H9 (cell line): ENCODE results near the gene PSMA2. TPM values are rescaled to one million over a fixed set of nuclear protein-coding genes. Genes with fewer than 3 reads are reported as not detected.

Experiments used
- DNase-seq: peaks from one replicate; pipeline ENCODE4 v3.0.0-alpha.2; 2017
- H2AFZ ChIP-seq: one replicate; pipeline ENCODE4 v1.6.1; 2013; ENCODE audit warnings: mild to moderate bottlenecking, low read length, control low read depth, moderate library complexity
- H2AK5ac ChIP-seq: 2 replicates; pipeline ENCODE4 v1.6.1; 2013; ENCODE audit warnings: low read length, control low read depth, mixed read lengths; ENCODE audit not compliant: insufficient read length
- H2BK120ac ChIP-seq: one replicate; pipeline ENCODE4 v1.6.1; 2013; ENCODE audit warnings: low read depth, mild to moderate bottlenecking, low read length, control low read depth, inconsistent platforms; ENCODE audit not compliant: poor library complexity, severe bottlenecking
- H2BK12ac ChIP-seq: 2 replicates; pipeline ENCODE4 v1.6.1; 2013; ENCODE audit warnings: low read length, control low read depth, mixed read lengths, low read depth; ENCODE audit not compliant: insufficient read length
- H2BK15ac ChIP-seq: 2 replicates; pipeline ENCODE4 v1.6.1; 2013; ENCODE audit warnings: low read depth, low read length, control low read depth
- H2BK20ac ChIP-seq: one replicate; pipeline ENCODE4 v1.6.1; 2013; ENCODE audit warnings: low read depth, mild to moderate bottlenecking, low read length, control low read depth, inconsistent platforms; ENCODE audit not compliant: poor library complexity, severe bottlenecking
- H2BK5ac ChIP-seq: 2 replicates; pipeline ENCODE4 v1.6.1; 2013; ENCODE audit warnings: low read length, control low read depth, mixed read lengths; ENCODE audit not compliant: insufficient read length
- H3K14ac ChIP-seq: 2 replicates; pipeline ENCODE4 v1.6.1; 2013; ENCODE audit warnings: low read length, control low read depth; ENCODE audit not compliant: insufficient read depth
- H3K18ac ChIP-seq: 2 replicates; pipeline ENCODE4 v1.6.1; 2013; ENCODE audit warnings: low read depth, mild to moderate bottlenecking, mixed read lengths, low read length, control low read depth; ENCODE audit not compliant: insufficient read length
- H3K23ac ChIP-seq: 2 replicates; pipeline ENCODE4 v1.6.1; 2013; ENCODE audit warnings: low read length, control low read depth, mixed read lengths, low read depth; ENCODE audit not compliant: insufficient read length
- H3K23me2 ChIP-seq: 2 replicates; pipeline ENCODE4 v1.6.1; 2013; ENCODE audit warnings: low read depth, mild to moderate bottlenecking, mixed read lengths, low read length, control low read depth; ENCODE audit not compliant: insufficient read length, poor library complexity, severe bottlenecking
- H3K27ac ChIP-seq: 2 replicates; pipeline ENCODE4 v1.5.1; 2013; ENCODE audit warnings: low read length, control low read depth, mixed read lengths, low read depth; ENCODE audit not compliant: insufficient read length
- H3K27me3 ChIP-seq: 2 replicates; pipeline ENCODE4 v1.6.1; 2013; ENCODE audit warnings: low read length, control low read depth, inconsistent platforms; ENCODE audit not compliant: insufficient read depth
- H3K4ac ChIP-seq: 2 replicates; pipeline ENCODE4 v1.6.1; 2013; ENCODE audit warnings: low read depth, mild to moderate bottlenecking, control low read depth, inconsistent platforms, low read length, moderate library complexity
- H3K4me1 ChIP-seq: 2 replicates; pipeline ENCODE4 v1.6.1; 2013; ENCODE audit warnings: low read length, control low read depth, inconsistent platforms; ENCODE audit not compliant: insufficient read depth
- H3K4me2 ChIP-seq: 2 replicates; pipeline ENCODE4 v1.6.1; 2013; ENCODE audit warnings: low read length, control low read depth, mixed read lengths; ENCODE audit not compliant: insufficient read length, insufficient read depth
- H3K56ac ChIP-seq: 2 replicates; pipeline ENCODE4 v1.6.1; 2013; ENCODE audit warnings: low read depth, mild to moderate bottlenecking, mixed read lengths, low read length, control low read depth; ENCODE audit not compliant: insufficient read length
- H3K79me1 ChIP-seq: 2 replicates; pipeline ENCODE4 v1.6.1; 2013; ENCODE audit warnings: low read depth, mild to moderate bottlenecking, moderate library complexity, low read length, control low read depth, inconsistent platforms; ENCODE audit not compliant: insufficient read depth, poor library complexity, severe bottlenecking
- H3K79me2 ChIP-seq: 2 replicates; pipeline ENCODE4 v1.6.1; 2013; ENCODE audit warnings: low read length, control low read depth, inconsistent platforms; ENCODE audit not compliant: insufficient read depth
- H3K9ac ChIP-seq: 2 replicates; pipeline ENCODE4 v1.6.1; 2013; ENCODE audit warnings: low read length, control low read depth, mixed read lengths; ENCODE audit not compliant: insufficient read length; ENCODE audit errors: extremely low read depth
- H3K9me3 ChIP-seq: one replicate; pipeline ENCODE4 v1.6.1; 2013; ENCODE audit warnings: low read depth, low read length, inconsistent platforms; ENCODE audit not compliant: control insufficient read depth
- H3T11ph ChIP-seq: one replicate; pipeline ENCODE4 v1.6.1; 2013; ENCODE audit warnings: mild to moderate bottlenecking, low read length, control low read depth, inconsistent platforms
- H4K20me1 ChIP-seq: one replicate; pipeline ENCODE4 v1.6.1; 2013; ENCODE audit not compliant: control insufficient read depth, insufficient read length, insufficient read depth
- H4K5ac ChIP-seq: 2 replicates; pipeline ENCODE4 v1.6.1; 2013; ENCODE audit warnings: low read depth, mild to moderate bottlenecking, mixed read lengths, low read length, control low read depth; ENCODE audit not compliant: insufficient read length
- H4K8ac ChIP-seq: replicated peaks from 2 replicates; pipeline ENCODE4 v1.6.1; 2013; ENCODE audit warnings: low read length, control low read depth, mixed read lengths, low read depth; ENCODE audit not compliant: insufficient read length
- H4K91ac ChIP-seq: 2 replicates; pipeline ENCODE4 v1.6.1; 2013; ENCODE audit warnings: low read depth, mild to moderate bottlenecking, moderate library complexity, mixed read lengths, low read length, control low read depth; ENCODE audit not compliant: insufficient read length
- H3K27ac Mint-ChIP-seq, 3 experiments: 2 replicates in 2 of 3; 3 replicates in 1 of 3; pipeline ENCODE4 v1.8.0; 2020 to 2021; ENCODE audit warnings: mixed read lengths in 3 of 3, mild to moderate bottlenecking in 1 of 3, moderate library complexity in 1 of 3
- H3K27me3 Mint-ChIP-seq: 2 replicates; pipeline ENCODE4 v1.8.0; 2021; ENCODE audit warnings: low read depth, mild to moderate bottlenecking, moderate library complexity, mixed read lengths
- H3K36me3 Mint-ChIP-seq, 3 experiments: 2 replicates in 2 of 3; 3 replicates in 1 of 3; pipeline ENCODE4 v1.8.0; 2020 to 2021; ENCODE audit warnings: low read depth in 3 of 3, mixed read lengths in 3 of 3; ENCODE audit not compliant: insufficient read depth in 1 of 3
- H3K4me1 Mint-ChIP-seq, 2 experiments: 2 replicates each; pipeline ENCODE4 v1.8.0; 2020; ENCODE audit warnings: mixed read lengths in 2 of 2
- H3K4me3 Mint-ChIP-seq, 2 experiments: 2 replicates in 1 of 2; 3 replicates in 1 of 2; pipeline ENCODE4 v1.8.0; 2020 to 2021; ENCODE audit warnings: mild to moderate bottlenecking in 2 of 2, mixed read lengths in 2 of 2, moderate library complexity in 1 of 2
- H3K9me3 Mint-ChIP-seq, 2 experiments: 2 replicates in 1 of 2; 3 replicates in 1 of 2; pipeline ENCODE4 v1.8.0; 2020; ENCODE audit warnings: mild to moderate bottlenecking in 2 of 2, mixed read lengths in 2 of 2, moderate library complexity in 1 of 2
- CTCF ChIP-seq: fragments of 200-600 bp; sonication (generic); conservative IDR thresholded peaks from 3 replicates; pipeline ENCODE4 v1.8.0; 2021; ENCODE audit warnings: antibody characterized with exemption, mild to moderate bottlenecking
- WGBS: extraction: QIAGEN DNeasy Blood & Tissue Kit; methylation state at CpG from one replicate; pipeline ENCODE4 v1.1.7; 2013; ENCODE audit warnings: missing lambda C conversion rate, low lambda C conversion rate, mixed read lengths; ENCODE audit not compliant: insufficient read length; ENCODE audit errors: extremely low coverage; 5-methylcytosine and 5-hydroxymethylcytosine counted together
- total RNA-seq: library from RNA; stranded (reverse); gene quantifications from 2 replicates; pipeline ENCODE4 v1.2.1, GENCODE V29; 2021

PSMA2 gene
- total RNA-seq, 1 experiment from 2014 or later, result 227 TPM

- Histone ChIP-seq H3K79me2 (no peaks in the 10 kb centered on the region), H2AFZ (no peak overlapping the region), H4K20me1 (no peaks in the 10 kb centered on the region), H3K14ac (no peak overlapping the region), H4K8ac (no peak overlapping the region), H3K4ac (no peak overlapping the region), H2BK12ac (no peak overlapping the region), H3K23me2 (no peaks in the 10 kb centered on the region), H2BK20ac (no peak overlapping the region), H3K4me1 (peaks cover 4% of the 10 kb centered on the region; the same call in 1 of the 2 replicates), H3K18ac (no peak overlapping the region), H3K4me2 (no peak overlapping the region), H3K23ac (no peak overlapping the region), H3K56ac (no peak overlapping the region), H2BK120ac (no peak overlapping the region), H3K9me3 (no peaks in the 10 kb centered on the region), H3T11ph (no peak overlapping the region), H4K5ac (no peak overlapping the region), H3K9ac (no peak overlapping the region), H3K27ac (no peak overlapping the region), H4K91ac (no peak overlapping the region), H2BK15ac (no peak overlapping the region), H3K79me1 (no peaks in the 10 kb centered on the region), H3K27me3 (no peaks in the 10 kb centered on the region), H2BK5ac (no peak overlapping the region), H2AK5ac (no peak overlapping the region)
- WGBS, result no CpG with 5 or more reads among the region's 6 CpGs
- Mint-ChIP-seq H3K4me1 (peaks cover 22 to 23% of the 10 kb centered on the region in 2 experiments), H3K4me3 (no peak overlapping the region), H3K36me3 (peaks cover 0 to 5% (median 3%) of the 10 kb centered on the region in 3 experiments; a peak in 4 of 7 replicates), H3K27ac (no peak overlapping the region; a peak in 1 of 7 replicates), H3K27me3 (peaks cover 1% of the 10 kb centered on the region), H3K9me3 (peaks cover 3 to 4% of the 10 kb centered on the region in 2 experiments; a peak in 3 of 5 replicates)
- DNase-seq, result no peak
- no peak for TF ChIP-seq CTCF
Observed at GRCh38 chr7:42964849-42965805, 33.2 kb upstream of the PSMA2 start.
